ENCODE results near the gene DNAAF2.

DNA sequence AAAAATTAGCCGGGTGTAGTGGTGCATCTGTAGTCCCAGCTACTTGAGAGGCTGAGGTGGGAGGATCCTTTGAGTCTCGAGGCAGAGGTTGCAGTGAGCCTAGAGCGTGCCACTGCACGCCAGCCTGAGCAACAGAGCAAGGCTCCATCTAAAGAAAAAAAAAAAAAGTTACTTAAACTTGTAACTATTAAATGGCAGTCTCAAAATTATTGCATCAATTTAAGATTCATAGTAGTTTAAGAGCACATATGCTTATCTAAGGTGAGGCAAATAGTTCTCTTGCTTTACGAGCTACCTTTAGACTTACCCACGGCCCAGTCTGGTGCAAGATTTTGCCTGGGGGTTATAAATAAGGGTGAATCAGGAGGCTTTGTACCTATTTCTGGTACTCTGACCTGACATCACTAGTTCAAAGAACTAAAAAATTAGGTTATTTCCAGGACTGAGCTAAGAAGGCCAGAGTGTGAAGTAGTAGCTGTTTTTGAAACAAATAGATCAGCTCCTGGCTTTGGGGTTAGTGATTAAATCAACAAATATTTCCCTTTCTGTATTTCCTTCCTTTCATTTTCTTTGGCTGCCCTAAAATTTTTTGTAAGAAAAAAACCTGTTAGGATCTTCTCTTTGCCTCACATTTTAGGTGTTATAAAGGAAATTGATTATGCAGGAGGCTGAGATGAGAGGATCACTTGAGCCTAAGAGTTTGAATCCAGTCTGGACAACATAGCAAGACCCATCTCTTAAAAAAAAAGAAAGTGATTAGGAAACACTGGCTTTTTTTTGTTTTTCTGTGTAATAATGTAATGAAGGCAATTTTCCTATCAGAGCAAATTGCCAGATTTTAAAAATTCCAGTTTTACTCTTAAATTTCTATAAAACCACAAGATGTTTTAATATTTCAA, 10.9 kb downstream of the DNAAF2 start:
- TF ChIP-seq TAF1 (IDR thresholded peaks at IDR 0.05; ENCODE audit: borderline replicate concordance, low read depth, low read length) (no peak), POLR2A (IDR thresholded peaks at IDR 0.05; ENCODE audit: low read depth, low read length) (peak; percentile 72)
